ENCODE data around the gene COL6A5.

Gene COL6A5

DNA sequence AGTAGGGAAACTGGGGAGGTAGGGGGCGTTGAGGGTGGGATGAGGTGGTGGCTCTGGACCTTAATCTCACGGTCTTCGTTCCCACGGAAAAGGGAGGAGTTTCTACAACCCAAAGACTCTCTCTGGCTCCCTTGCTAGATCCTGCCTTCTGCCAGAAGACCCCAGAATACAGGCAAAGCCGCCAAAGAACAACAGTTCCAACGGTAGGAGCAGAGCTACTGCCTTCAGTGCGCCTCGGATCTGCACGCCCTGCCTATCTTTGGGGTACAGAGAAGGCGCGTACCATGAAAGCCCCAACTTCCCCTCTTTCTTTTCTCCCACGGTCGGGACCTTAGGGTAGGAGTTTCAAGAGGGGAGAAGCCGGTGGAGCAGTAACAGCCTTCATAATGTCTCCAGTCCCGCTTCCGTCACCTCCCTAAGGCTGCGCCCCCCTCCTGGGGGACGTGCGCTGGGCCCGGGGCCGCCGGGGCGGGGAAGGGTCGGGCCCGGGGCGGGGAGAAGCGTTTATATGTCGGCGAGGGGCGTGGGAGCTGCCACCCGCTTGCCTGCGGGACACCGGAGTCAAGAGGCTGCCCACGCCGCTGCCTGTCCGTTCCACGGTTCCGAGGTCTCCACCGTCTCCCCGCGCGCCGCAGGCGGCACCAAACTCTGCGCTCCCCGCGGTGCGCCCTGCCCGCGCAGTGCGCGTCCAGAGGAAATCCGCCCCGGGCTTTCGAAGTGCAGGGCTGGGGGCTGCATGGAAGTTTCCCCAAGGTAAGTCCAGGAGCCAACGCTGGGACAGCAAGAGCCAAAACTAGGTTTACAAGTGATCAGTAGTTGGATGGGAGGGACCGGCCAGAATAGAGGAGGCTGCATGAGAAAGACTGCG, 171.4 kb downstream of the COL6A5 start, which contains the start of gene COL6A6:
COL6A6 (plus strand) TSS at position 533 of the 868 bp plus-strand sequence. CDS start 43,188 bp downstream, outside the sequence.
- peaks cover 45% of the 10 kb centered on the region for H3K27me3 ChIP-seq (ENCODE audit: insufficient read depth, low read length)
- H3K4me3 ChIP-seq (ENCODE audit: low read length): no peak within 1 kb of the TSS
- H3K36me3 ChIP-seq (ENCODE audit: insufficient read depth, low read length): no peaks in the 10 kb centered on the region
- no peaks in the 10 kb centered on the region for H3K9me3 ChIP-seq (ENCODE audit: low read length)
- no peaks in the 10 kb centered on the region for H3K4me1 ChIP-seq (ENCODE audit: insufficient read depth, low read length)
- no peak within 1 kb of the TSS for H2AFZ ChIP-seq (ENCODE audit: low read depth, low read length)

DNA sequence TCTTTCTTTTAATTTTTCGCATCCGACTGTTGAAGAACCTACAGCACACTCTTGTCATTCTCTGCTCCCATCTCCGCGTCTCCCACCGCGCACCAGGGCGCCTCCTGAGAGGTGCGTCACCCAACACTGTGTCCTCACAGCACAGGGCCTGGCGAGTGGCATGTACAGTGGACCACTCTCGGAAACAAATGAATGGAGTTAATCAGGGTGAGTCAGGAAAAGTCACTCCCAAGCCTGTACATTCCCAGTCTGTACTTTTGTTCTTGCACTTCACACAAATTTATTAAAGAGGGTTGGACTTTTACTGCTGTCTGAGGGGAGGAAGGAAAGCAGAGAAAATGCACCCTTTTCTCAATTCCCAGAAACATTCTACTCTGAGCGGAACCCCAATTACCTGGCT, 172.1 kb downstream of the COL6A5 start:
- no peak overlapping the region for H2AFZ ChIP-seq (ENCODE audit: low read depth, low read length)
- H3K4me1 ChIP-seq (ENCODE audit: insufficient read depth, low read length): no peaks in the 10 kb centered on the region
- H3K36me3 ChIP-seq (ENCODE audit: insufficient read depth, low read length): no peaks in the 10 kb centered on the region
- H3K9me3 ChIP-seq (ENCODE audit: low read length): no peaks in the 10 kb centered on the region
- peaks cover 45% of the 10 kb centered on the region for H3K27me3 ChIP-seq (ENCODE audit: insufficient read depth, low read length)
- H3K4me3 ChIP-seq (ENCODE audit: low read length): no peak overlapping the region

DNA sequence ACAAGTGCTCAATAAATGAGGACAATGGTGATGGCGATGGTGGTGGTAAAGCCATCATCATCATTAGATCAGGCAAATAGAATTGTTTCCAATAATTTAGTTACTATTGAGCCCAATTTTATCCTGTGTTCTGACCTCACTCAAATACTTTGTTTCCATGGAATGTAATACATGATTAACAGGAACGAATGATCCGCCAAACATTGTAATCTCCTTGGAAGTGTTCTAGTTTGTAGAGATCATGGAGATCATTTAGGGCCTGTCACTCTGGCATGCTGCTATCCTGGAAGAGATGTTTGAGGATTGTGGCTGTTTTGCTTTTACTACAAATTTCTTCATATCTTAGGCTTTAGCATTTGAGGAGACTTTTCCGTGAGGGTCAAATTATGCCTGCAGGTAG, 174.3 kb downstream of the COL6A5 start:
- Histone ChIP-seq H3K4me1 (ENCODE audit: insufficient read depth, low read length) (no peaks in the 10 kb centered on the region), H2AFZ (ENCODE audit: low read depth, low read length) (no peak overlapping the region), H3K9me3 (ENCODE audit: low read length) (no peaks in the 10 kb centered on the region), H3K4me3 (ENCODE audit: low read length) (no peak overlapping the region), H3K27me3 (ENCODE audit: insufficient read depth, low read length) (peaks cover 46% of the 10 kb centered on the region), H3K36me3 (ENCODE audit: insufficient read depth, low read length) (no peaks in the 10 kb centered on the region)

DNA sequence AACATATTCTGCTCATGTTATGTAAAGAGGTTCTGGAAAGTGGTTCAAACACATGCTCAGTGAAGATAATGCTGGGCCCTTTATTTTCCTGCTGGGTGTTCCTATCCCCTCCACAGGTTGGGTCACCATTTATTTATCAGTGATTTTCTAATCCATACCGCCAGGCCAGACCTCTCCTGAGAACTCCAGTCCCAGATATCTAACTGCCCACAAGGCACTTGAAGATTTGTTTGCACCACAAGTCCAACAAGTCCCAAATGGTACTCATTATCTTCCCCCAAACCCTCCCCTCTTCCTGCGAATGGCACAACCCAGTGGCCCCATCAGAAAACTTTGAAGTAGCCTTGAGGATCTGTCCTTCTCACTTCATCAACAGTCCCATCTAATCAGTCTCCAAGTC, 176.9 kb downstream of the COL6A5 start:
- H3K4me3 ChIP-seq (ENCODE audit: low read length): no peak overlapping the region
- no peaks in the 10 kb centered on the region for H3K36me3 ChIP-seq (ENCODE audit: insufficient read depth, low read length)
- peaks cover 25% of the 10 kb centered on the region for H3K27me3 ChIP-seq (ENCODE audit: insufficient read depth, low read length)

DNA sequence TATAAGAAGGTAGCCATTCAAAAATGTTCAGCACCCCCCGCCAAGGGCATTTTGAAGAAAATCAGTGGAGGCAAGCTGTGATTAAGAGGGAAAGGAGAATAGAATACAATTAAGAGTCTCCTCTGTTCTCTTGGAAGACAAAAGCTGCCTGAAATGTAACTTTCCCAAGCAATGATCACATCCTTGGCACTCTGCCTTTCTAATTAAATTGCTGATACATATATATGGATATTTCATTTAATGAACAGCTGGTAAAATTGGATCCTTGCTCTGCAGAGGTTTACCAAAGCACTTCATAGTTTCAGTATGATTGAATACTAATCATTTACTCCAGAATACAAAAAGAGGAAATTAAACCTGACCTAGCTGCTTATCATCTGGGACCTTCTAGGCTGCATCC, 182.0 kb downstream of the COL6A5 start:
- no peak overlapping the region for H2AFZ ChIP-seq (ENCODE audit: low read depth, low read length)
- H3K27me3 ChIP-seq (ENCODE audit: insufficient read depth, low read length): peaks cover 5% of the 10 kb centered on the region
- no peaks in the 10 kb centered on the region for H3K36me3 ChIP-seq (ENCODE audit: insufficient read depth, low read length)
- no peaks in the 10 kb centered on the region for H3K4me1 ChIP-seq (ENCODE audit: insufficient read depth, low read length)
- H3K4me3 ChIP-seq (ENCODE audit: low read length): no peak overlapping the region
- no peaks in the 10 kb centered on the region for H3K9me3 ChIP-seq (ENCODE audit: low read length)

More for the DNA sequence above, 176.9 kb downstream of the COL6A5 start:
- Histone ChIP-seq H3K4me1 (ENCODE audit: insufficient read depth, low read length) (no peaks in the 10 kb centered on the region), H2AFZ (ENCODE audit: low read depth, low read length) (no peak overlapping the region), H3K9me3 (ENCODE audit: low read length) (no peaks in the 10 kb centered on the region)

DNA sequence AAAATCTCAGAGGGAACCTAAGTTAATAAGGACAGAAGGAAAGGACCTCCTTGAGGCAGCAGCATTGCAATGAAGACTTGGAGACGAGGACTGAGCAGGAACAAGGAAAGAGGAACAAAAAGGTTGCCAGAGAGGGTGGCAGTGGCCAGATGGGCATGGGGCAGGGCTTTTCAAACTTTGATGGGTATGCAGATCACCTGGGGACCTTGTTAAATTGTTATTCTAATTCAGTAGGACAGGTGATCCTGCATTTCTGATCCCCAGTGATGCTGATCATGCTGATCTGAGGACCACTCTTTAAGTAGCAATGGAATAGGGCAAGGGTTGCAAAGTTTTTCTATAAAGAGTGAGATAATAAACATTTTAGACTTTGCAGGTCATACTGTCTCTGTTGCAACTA, 182.6 kb downstream of the COL6A5 start:
- Histone ChIP-seq H2AFZ (ENCODE audit: low read depth, low read length) (no peak overlapping the region), H3K4me1 (ENCODE audit: insufficient read depth, low read length) (no peaks in the 10 kb centered on the region), H3K9me3 (ENCODE audit: low read length) (no peaks in the 10 kb centered on the region), H3K4me3 (ENCODE audit: low read length) (no peak overlapping the region), H3K27me3 (ENCODE audit: insufficient read depth, low read length) (peaks cover 3% of the 10 kb centered on the region), H3K36me3 (ENCODE audit: insufficient read depth, low read length) (no peaks in the 10 kb centered on the region)

DNA sequence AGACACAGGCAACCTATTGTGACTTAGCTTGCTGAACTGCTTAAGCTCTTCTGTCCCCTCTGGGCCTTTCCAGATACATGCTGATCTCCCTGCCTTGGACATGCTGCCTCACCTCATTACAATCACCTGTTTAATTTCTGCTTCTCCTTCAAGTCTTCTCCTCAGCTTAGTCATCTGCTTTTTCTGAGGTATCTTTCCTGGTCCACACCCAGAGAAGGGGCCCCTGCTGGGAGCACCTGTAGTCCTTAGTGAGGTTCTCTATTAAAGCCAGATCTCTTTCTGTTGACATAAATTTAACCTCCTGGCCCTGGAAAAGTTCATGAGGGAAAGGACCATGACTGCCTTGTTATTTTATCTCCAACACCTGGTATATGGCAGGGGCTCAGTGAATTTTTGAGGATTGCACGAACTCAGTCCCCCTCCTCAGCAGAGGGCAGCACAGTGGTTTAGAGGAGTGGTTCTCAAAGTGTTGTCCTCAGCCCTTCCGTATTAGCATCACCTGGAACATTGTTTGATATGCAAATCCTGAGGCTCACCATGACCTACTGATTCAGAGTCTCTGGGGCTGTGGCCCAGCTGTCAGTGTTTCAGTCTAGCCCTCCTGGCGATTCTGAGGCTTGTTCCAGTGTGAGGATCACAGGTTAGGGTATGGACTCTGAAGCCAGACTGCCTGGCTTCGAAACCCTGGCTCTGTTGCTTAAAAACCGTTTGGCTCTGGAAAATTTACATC, 184.2 kb downstream of the COL6A5 start:
- H3K9me3 ChIP-seq (ENCODE audit: low read length): no peaks in the 10 kb centered on the region
- H3K36me3 ChIP-seq (ENCODE audit: insufficient read depth, low read length): no peaks in the 10 kb centered on the region
- peaks cover 2% of the 10 kb centered on the region for H3K27me3 ChIP-seq (ENCODE audit: insufficient read depth, low read length)
- no peak overlapping the region for H2AFZ ChIP-seq (ENCODE audit: low read depth, low read length)
- H3K4me1 ChIP-seq (ENCODE audit: insufficient read depth, low read length): no peaks in the 10 kb centered on the region
- no peak overlapping the region for H3K4me3 ChIP-seq (ENCODE audit: low read length)

DNA sequence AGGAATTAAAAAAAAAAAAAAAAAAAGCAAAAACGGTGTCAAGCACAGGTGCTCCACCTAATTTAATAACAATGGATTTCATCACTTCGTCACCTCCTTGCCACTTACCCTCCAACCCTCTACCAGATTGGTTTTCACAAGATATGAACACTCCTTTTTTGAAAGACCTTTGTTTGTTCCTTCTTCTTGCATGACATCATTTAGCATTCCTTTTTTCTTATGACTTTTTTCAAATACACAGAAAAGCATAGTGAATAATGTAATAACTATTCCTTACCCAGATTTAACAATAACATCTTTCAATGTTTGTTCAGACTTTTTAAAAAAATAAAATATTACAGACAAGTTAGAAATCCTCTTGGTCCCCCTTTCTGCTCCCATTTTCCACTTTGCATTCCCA, 187.8 kb downstream of the COL6A5 start:
- Histone ChIP-seq H3K4me1 (ENCODE audit: insufficient read depth, low read length) (no peaks in the 10 kb centered on the region), H3K27me3 (ENCODE audit: insufficient read depth, low read length) (no peaks in the 10 kb centered on the region), H2AFZ (ENCODE audit: low read depth, low read length) (no peak overlapping the region), H3K36me3 (ENCODE audit: insufficient read depth, low read length) (no peaks in the 10 kb centered on the region), H3K9me3 (ENCODE audit: low read length) (no peaks in the 10 kb centered on the region), H3K4me3 (ENCODE audit: low read length) (no peak overlapping the region)

Measured in neuron (in vitro differentiated cells).